Measurements from ENCODE around the gene PHLDB2.

PHLDB2 gene

DNA sequence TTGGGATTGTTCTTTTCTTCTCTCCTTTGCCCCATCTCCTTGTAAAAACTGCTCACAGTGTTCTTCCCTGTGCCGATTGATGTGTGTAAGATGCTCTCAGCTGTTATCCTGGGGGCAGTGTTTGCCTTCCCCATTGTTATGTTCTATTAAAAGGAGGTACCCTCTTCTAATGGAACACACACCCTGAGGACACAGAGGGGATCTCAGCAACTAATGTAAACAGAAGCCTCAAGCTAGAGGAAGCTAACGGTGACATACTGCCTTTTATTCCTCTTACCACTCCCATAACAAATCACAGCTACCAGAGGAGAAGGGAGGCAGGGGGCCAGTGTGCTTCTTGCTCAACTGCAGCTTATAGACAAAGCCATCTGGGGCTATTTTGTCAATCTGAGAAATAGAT is 141.9 kb downstream of the PHLDB2 start:
- DNase-seq = no peak

DNA sequence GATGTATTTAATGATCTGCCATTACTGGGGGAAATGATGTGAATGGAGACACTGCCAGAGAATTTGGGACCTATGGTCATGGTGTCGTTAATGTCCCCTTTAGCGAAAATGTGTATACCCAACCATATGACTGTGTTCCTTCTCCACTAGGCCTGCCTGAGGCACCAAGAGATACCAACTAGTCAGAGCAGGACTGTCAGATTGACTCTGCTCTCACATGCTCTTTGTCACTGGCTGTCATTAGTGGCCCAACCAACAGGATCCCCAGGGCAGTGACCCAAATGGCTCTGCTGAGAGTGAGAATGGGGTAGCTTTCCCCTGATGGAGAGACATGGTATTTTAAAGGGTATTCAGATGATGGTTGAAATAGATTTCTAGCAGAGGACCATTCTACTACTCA is 142.5 kb downstream of the PHLDB2 start:
- no peak for DNase-seq

DNA sequence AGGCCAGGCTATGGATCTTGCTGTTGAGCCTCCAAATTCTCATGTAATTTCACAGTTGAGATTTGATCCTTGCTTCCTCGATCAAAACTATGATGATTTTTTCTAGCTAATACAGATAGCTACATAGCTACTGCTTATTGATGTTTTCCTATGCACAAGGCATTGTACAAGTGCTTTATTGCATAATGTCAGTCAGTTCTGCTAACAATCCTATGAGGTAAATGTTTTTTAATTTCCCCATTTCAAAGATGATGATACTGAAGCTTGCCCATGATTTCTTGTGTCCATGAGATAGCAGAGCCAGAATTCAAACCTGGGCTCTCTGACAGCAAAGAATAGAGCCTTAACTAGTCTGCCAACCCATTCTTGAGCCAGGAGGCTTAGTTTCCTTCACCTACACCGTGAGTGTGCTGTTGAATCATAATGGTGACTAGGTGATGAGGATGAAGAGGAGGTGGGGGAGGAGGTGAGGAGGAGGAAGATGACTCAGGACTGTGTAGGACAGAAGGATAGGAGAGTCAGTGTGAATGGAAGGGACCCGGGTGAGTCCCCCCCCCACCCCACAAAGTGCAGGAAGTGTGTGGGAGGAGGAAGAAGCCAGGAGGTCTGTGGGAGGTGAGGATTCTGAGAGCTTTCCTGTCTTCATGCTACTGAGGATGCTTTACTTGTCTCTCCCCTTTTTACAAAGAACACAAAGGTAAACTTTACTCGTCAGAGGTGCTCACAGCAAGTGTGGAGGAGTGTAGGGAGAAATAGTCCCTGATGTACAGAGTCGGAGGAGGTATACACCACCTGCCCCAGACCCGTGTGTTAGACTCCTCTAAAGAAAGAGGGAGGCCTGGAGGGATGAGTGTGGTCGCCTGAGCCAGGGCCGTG is 143.3 kb downstream of the PHLDB2 start:
- peak; percentile 57 for DNase-seq

DNA sequence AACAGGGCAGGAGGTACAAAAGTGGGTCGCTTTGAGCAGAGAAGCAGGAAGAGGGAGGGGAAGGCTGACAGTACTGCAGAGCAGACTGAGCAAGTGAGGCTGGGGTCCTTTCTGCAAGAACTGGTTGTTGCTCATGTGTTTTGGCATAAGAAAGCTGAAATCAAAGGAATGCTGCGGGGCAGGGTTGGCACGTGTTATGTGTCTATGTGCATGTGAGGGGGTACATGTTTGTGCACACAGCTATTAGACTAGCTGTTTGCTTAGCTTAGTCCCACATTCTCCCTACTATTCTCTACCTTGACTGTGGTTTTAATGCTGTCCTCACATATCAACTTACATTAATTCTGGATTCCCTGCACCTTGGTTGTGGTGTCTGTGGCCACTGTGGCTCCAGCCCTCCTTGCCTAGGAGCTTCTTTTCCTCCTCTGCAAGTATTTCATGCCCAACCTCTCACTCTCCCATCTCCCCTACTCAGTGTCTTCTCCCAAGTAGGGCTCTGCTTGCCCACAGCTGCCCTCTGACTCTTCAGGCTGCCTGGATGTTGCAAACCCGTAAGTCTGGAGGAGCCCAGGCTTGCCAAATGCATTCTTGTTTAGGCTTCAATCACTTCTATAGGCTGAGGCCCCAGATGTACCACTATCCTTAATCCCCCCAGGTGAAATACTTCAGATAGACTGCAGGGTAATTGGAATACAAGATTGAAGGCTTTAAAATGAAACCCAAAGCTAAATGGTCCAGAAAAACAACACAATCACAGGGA is 144.4 kb downstream of the PHLDB2 start:
- no peak for DNase-seq

DNA sequence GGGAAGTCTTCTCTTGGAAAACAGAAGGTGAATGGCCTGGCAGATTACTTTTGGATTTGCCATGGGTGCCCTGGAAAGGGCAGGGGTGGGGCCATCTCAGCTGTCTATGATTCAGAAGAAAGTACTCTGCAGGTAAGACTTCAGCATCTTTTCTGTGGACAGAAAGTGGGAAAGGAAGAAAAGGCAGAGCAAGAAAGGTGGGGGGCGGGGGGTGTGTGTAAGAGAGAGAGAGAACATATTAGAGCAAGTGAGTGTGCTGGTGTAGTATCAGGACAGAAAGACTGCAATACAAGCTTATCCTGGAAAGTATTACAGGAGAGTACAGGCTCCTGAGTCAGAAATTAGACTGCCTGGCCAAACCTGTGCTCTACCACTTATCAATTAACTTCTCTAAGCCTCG is 145.1 kb downstream of the PHLDB2 start:
- no peak for DNase-seq

DNA sequence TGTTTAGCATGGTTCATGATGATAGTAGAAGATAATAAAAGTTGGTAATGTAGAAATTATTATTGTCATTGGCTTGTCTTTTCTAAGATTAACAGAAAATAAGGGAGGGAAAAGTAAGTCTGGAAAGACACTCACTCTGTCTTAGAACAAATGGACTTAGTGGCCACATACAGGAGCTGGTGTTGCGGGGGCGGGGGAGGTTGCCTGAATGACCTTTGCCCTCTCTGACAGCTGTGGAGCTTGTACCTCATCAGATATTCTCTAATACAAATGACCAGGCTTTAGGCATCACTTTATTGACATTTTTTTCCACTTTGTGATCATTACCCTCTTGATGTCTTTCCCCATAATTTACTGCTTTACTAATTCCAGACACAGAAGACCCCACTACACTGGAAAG is 145.6 kb downstream of the PHLDB2 start:
- DNase-seq = no peak

DNA sequence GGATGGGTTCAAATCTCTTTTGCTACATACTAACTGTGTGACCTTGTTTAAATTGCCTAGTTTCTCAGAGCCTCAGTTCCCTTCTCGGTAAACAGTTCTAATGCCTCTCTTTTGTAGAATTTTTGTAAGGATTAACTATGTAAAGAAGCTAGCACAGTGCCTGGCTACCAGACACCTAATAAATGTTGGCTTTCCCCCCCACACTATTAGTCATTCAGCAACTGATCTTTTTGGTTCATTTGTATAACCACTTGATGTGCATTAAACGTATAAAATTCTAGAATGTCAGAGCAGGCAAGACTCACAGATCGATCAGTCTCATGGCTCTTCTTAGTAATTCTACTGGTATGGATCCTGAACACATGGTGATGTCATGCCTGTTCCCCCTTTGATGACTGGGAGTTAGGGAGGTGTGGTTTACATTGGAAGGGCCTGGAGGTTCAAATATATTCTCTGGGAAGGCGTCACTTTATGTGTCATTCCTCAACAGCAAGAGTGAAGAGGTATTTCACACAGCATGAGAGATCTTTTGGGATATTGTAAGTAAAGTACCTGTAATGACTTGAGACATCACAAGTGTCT is 146.1 kb downstream of the PHLDB2 start:
- DNase-seq = no peak

DNA sequence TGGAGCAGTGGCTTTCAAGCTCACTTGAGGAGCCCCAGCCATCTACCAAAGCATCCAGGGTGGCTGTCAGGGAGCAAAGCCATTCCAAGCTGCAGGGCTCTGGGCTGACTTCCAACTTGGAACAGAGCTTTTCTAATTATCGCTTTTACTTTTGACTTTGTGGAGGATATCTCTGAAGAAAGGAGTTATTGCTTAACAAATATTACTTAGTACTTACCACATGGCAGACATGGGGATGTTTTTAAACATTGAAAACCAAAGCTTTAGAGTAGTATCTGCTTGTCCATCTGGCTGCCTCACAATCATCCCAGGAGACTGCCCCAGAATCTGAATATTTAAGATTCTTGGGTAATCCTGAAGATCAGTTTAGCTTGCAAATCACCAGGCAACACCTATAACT is 148.6 kb downstream of the PHLDB2 start:
- no peak for DNase-seq

DNA sequence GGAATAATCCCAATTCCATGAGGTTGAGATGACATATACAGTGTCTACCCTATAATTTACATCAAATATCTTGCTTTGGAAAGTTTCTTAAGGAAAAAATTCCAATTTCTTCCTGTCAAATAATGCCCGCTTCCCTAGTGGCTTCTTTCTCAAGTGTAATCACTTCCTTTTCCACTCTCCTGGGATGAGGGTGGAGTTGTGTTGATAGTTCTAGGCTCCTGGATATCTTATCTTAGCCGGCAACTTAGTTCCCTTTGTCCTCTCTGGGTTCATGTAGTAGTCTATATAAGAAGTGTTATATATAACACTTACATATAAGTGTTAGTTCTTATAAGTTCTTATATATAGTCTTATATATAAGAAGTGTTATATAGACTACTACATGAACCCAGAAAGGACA is 150.6 kb downstream of the PHLDB2 start:
- DNase-seq = no peak

DNA sequence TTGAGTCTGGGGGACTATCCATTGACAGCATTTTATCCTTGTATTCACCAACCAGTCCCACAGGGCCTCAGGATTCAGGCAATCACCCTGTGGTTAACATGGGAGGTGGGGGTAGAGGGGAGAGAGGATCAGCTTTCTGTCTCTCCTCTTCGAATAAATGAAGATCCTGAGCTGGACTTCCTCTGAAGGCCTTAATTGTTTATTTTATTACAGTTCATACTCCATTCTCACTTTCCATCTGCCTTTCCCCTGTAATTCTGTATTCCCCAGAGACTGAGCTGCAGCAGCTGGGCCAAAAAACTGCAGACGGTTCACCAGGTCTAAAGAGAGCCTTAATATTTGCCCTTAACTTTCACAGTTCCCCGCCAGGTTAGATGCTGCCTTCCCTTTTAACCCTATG is 151.6 kb downstream of the PHLDB2 start:
- no peak for DNase-seq

DNA sequence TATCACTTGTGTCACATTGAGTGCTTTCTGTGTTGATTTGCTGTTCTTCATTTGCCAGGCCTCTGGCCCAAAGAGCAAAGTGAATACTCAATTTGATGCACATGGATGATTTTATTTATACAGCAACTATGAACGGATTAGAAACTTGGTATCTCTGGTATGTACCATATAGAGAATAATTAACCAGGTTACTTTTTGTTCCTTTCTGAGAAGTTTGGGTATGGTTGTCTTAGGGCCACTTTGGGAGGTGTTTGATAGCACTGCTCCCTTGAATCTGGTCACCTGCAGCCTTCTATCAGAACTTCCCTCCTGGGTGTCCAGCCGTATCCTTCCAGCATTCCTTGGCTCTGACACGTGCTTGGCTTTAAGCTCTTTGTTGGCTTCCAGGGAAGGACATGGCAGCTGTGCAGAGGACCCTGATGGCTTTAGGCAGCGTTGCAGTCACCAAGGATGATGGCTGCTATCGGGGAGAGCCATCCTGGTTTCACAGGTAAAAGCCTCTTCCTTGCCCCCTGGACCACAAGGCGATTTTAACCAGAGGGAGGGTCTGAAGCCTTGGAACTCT is 152.4 kb downstream of the PHLDB2 start:
- DNase-seq = no peak

DNA sequence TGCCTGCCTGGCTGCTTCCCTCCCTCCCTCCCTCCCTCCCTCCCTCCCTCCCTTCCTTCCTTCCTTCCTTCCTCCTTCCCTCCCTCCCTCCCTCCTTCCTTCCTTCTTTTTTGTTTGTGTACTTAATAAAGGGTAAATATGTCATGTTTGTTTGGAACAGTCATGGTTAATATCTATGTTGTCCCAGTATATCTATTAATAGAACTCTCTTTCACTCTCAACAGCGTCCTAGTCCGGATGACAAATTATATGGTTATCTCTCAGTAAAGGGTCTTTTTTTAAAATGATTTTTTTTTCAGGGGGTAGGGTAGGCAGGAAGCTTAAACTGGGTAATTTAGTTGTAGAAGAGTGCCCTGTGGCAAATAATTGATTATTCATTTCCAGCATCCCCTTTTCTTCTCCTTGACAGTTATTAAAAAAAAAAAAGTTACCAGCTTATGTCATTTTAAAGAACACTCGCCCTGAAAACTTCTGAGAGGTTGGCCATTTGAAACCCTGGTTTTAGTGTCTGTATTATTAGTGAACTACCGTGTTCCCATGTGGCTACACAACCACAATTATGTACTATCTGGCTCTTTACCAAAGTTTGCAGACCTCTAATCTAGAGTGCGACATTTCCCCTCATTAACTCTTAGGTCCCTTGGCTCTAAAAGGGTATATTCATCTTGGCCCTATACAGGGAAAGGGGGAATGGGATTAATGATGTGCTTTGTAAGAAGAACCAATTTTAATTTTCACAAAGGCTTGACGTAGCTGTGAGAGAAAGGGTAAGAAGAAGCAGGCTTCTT is 153.3 kb downstream of the PHLDB2 start:
- no peak for DNase-seq

DNA sequence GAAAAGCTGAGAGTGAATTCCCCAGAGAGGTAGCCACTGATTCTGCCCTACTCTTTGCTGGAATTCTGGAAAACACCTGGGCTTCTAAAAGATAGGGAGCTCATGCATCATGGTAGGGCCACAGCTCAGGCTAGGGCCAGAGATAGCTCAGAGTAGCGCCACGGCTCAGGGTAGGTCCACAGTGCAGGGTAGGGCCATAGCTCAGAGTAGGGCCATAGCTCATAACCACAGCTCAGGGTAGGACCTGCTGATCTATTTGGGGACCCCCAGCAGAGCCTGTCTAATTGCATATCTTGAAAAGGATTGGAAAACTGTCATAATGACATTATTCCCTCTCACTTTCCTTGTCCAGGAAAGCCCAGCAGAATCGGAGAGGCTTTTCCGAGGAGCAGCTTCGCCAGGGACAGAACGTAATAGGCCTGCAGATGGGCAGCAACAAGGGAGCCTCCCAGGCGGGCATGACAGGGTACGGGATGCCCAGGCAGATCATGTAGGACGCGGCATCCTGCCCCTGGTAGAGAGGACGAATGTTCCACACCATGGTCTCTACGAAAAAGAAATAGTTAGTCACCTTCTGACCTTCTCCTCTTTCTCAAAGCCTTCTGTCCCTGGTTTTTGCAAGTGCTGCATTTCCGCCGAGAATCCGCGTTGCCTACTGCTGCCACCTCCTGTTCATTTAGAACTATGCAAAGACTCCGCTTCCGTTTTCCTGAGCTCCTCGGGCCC is 154.2 kb downstream of the PHLDB2 start:
- peak; percentile 48 for DNase-seq

DNA sequence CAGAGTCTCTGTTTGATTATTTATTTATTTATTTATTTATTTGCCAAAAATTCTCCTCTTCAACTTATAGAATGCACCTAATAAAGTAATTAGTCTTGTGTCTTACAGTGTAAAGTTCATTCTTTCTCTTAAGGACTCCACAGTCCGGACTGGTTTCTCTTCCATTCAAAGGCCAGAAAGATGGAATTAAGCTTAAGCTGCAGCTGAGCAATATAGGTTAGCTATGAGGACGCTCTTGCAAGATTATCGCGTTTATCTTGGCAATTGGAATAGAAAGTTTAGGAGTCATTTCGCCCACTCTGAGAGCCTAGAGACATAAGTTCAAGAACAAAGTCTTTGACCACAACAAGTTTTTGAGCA is 154.7 kb downstream of the PHLDB2 start:
- no peak for DNase-seq

DNA sequence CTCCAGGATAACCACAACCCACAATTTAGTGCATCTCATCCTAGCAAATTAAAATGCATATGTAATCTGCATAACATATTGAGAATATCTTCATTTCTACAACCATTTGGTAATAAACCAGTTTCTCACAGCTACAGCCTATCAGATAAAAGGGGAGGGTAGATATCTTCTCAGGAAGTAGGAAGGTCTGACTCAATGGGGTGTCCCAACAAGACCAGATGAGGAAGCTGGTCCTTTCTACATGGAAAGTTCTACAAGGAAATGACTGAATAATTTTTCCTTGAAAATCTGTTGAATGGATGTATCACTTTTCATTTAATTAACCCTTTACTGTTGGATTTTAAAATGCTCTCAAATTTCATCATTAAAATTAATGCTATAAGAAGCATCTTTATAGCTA is 158.0 kb downstream of the PHLDB2 start:
- DNase-seq = no peak

DNA sequence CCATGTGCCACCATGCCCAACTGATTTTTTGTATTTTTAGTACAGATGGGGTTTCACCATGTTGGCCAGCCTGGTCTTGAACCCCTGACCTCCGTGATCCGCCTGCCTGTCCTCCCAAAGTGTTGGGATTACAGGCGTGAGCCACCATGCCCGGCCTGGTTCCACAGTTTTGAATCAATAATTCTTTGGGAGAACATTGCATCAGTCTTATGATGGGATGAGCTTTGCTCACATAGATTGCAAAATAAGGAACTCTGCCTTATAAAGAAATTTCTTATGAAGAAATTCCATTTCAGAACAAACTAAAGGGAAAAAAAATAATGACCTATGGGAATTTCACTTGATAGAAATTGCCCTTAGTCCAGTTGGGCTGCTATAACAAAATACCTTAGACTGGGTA is 159.6 kb downstream of the PHLDB2 start:
- DNase-seq = no peak

DNA sequence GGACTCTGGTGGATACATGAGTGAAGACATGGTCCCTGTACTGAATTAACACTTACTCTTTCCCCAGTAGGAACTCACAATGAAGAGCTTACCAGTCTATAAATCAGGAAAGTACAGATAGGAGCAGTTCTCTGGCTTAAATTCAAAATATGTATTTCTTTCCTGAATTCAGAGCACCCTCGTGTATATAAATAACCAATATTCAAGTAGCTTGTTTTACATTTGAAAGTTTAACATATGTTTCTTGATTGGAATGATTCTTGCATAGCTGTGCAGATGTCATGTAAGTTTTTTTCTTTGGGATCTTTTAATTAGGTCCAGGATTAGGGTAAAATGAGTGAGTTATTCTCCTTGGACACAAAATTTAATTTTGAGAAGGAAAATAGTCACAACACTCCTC is 160.7 kb downstream of the PHLDB2 start:
- DNase-seq = no peak

DNA sequence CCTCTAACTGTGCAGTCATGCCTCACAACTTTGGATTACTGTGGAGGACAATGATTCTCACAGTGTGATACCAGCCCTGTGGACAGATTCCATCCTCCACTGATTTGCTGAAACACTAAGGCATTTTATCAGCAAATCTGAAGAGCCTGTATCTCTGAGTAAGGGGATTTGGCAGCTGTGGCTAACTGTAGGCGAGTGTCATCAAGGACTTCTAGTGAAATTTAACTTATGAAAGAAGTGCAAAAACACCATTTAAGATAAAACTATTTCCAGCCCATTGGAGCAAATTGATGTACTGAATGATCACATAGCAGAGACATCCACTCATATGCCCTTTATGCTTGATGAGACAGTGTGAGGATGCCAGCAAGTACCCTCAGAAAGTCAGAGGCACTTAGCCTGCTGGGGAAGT is 161.6 kb downstream of the PHLDB2 start:
- DNase-seq = no peak

All from stimulated activated naive CD4-positive, alpha-beta T cell treated with Interleukin-2 at 50 U/mL for 16 hours (primary cell).